H1 (cell line): ENCODE measurements around the gene IP6K3. TPM values are rescaled to one million over a fixed set of nuclear protein-coding genes. Genes with fewer than 3 reads are reported as not detected.

Experiments
- BACH1 ChIP-seq: IDR thresholded peaks from 2 replicates; pipeline ENCODE4 v1.6.1; 2012; ENCODE audit warnings: low read length, improper control_type of control experiment
- CBX5 ChIP-seq: fragments of 300-800, 300-1000 bp; sonication (generic); IDR thresholded peaks from 2 replicates; pipeline ENCODE4 v1.7.1; 2016; ENCODE audit warnings: antibody characterized with exemption, low read length, low read depth
- CEBPB ChIP-seq: IDR thresholded peaks from 2 replicates; pipeline ENCODE4 v1.6.1; 2012; ENCODE audit warnings: low read depth, low read length
- CHD7 ChIP-seq: fragments of 300-600 bp; sonication (generic); IDR thresholded peaks from 2 replicates; pipeline ENCODE4 v1.7.1; 2012; ENCODE audit warnings: low read length, moderate library complexity, mild to moderate bottlenecking, inconsistent platforms; ENCODE audit not compliant: insufficient replicate concordance
- KDM1A ChIP-seq: fragments of 200-600, 300-600 bp; sonication (generic); IDR thresholded peaks from 2 replicates; pipeline ENCODE4 v1.7.1; 2016; ENCODE audit warnings: mild to moderate bottlenecking, low read length, borderline replicate concordance
- POLR2A ChIP-seq, 2 experiments: IDR thresholded peaks; 1 replicate in 1 of 2; 2 replicates in 1 of 2; pipeline ENCODE4 v1.6.1; 2011; ENCODE audit warnings: low read depth in 2 of 2, low read length in 2 of 2, mild to moderate bottlenecking in 2 of 2; ENCODE audit errors: control extremely low read depth in 1 of 2
- ZNF274 ChIP-seq: IDR thresholded peaks from 2 replicates; pipeline ENCODE4 v1.7.0; 2012; ENCODE audit warnings: low read length, borderline replicate concordance; ENCODE audit errors: extremely low read depth
- polyA plus RNA-seq, 7 experiments: library from polyadenylated mRNA; depleted of rRNA in 3 of 7; stranded (reverse) in 5 of 7; unstranded in 2 of 7; fragments of >200 nt in 5 of 7; fragments of 200-250 nt in 2 of 7; gene quantifications; 1 replicate in 5 of 7; 2 replicates in 1 of 7; 4 replicates in 1 of 7; pipeline versions ENCODE4 v1.2.1 to v1.2.3, GENCODE V29; 2011 to 2013; ENCODE audit warnings: missing spikeins in 2 of 7, mixed read lengths in 2 of 7
- total RNA-seq: library from RNA; stranded (reverse); fragmentation: NEBNext Ultra II Directional; extraction: Animal tissue kit (Norgen Biotek cat#: 25700); gene quantifications from 2 replicates; pipeline ENCODE4 v1.2.1, GENCODE V29; 2021
- TF ChIP-seq, protein P1 (sequence below): IDR thresholded peaks from 2 replicates; pipeline ENCODE4 v1.6.1; 2011; ENCODE audit warnings: low read depth, mild to moderate bottlenecking, low read length; ENCODE audit not compliant: insufficient read depth

IP6K3 gene
- total and polyA plus RNA-seq, 2 of the 8 experiments (the other 6 are each of a cell fraction or from before 2014, with no cell fraction given), result 0.22 to 0.73 TPM

GRCh38 chr6:33786736-33787135 lies 40.0 kb upstream of the IP6K3 start (continued):
- no peak for TF ChIP-seq CEBPB
- TF ChIP-seq CHD7, result no peak
- no peak for TF ChIP-seq KDM1A
- no peak for TF ChIP-seq ZNF274
- TF ChIP-seq CBX5, result no peak
- TF ChIP-seq, protein P1, sequence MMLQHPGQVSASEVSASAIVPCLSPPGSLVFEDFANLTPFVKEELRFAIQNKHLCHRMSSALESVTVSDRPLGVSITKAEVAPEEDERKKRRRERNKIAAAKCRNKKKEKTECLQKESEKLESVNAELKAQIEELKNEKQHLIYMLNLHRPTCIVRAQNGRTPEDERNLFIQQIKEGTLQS, result no peak
- TF ChIP-seq BACH1, result no peak
- TF ChIP-seq POLR2A (IDR thresholded peaks at IDR 0.05; ENCODE audit: control extremely low read depth in 1 of 2, low read depth in 2 of 2, low read length in 2 of 2), result no peak
